Thymus (tissue), 11 donors: Measurements from ENCODE around the gene ZNF618. TPM values are rescaled to one million over a fixed set of nuclear protein-coding genes. Genes with fewer than 3 reads are reported as not detected.

Source experiments
- DNase-seq, 9 donors: peaks; one replicate each; pipeline ENCODE4 v3.0.0-alpha.2; 2013; ENCODE audit warnings: low spot score in 9 of 9, low read depth in 6 of 9, missing footprints in 1 of 9
- H3K27ac ChIP-seq, 2 donors: one replicate each; pipeline ENCODE4 v1.5.1; 2013; ENCODE audit warnings: control low read depth in 1 of 2, low read depth in 1 of 2, low read length in 1 of 2, mild to moderate bottlenecking in 1 of 2, moderate library complexity in 1 of 2
- H3K27me3 ChIP-seq, 2 donors: one replicate each; pipeline ENCODE4 v1.5.1; 2013; ENCODE audit warnings: low read length in 1 of 2; ENCODE audit not compliant: control insufficient read depth in 2 of 2, insufficient read depth in 1 of 2
- H3K36me3 ChIP-seq, 2 donors: one replicate each; pipeline ENCODE4 v1.5.1; 2013; ENCODE audit warnings: low read length in 1 of 2, mild to moderate bottlenecking in 1 of 2, moderate library complexity in 1 of 2; ENCODE audit not compliant: control insufficient read depth in 2 of 2, insufficient read depth in 2 of 2
- H3K4me1 ChIP-seq, 2 donors: one replicate each; pipeline ENCODE4 v1.5.1; 2013; ENCODE audit warnings: low read length in 2 of 2; ENCODE audit not compliant: control insufficient read depth in 2 of 2, insufficient read depth in 2 of 2
- H3K4me3 ChIP-seq, 2 donors: one replicate each; pipeline ENCODE4 v1.5.1; 2013; ENCODE audit warnings: low read length in 2 of 2, control low read depth in 1 of 2, mild to moderate bottlenecking in 1 of 2
- H3K9me3 ChIP-seq, 2 donors: one replicate each; pipeline ENCODE4 v1.5.1; 2013; ENCODE audit warnings: low read length in 1 of 2, mild to moderate bottlenecking in 1 of 2; ENCODE audit not compliant: control insufficient read depth in 2 of 2, insufficient read depth in 1 of 2
- WGBS: extraction: QIAGEN DNeasy Blood & Tissue Kit; methylation state at CpG from one replicate; pipeline ENCODE4 v1.1.7; 2013; 5-methylcytosine and 5-hydroxymethylcytosine counted together
- polyA plus RNA-seq: library from polyadenylated mRNA; stranded (reverse); fragments of 200-250 nt; gene quantifications from one replicate; pipeline ENCODE4 v1.2.3, GENCODE V29; 2013
- total RNA-seq: library from RNA; stranded (reverse); fragments of 120-200 nt; gene quantifications from one replicate; pipeline ENCODE4 v1.2.4, GENCODE V29; 2013
- donor health status: healthy.

Gene ZNF618
- total and polyA plus RNA-seq, 2 donors = 1.6 to 1.8 TPM

GRCh38 chr9:114075602-114076001, 199.5 kb downstream of the ZNF618 start:
- H3K4me1 ChIP-seq = no peaks in the 10 kb centered on the region
- DNase-seq = no peak

GRCh38 chr9:114076237-114077161, 200.4 kb downstream of the ZNF618 start:
- H3K9me3 ChIP-seq = no peaks in the 10 kb centered on the region
- H3K27ac ChIP-seq = no peak overlapping the region
- no peak for DNase-seq
- H3K36me3 ChIP-seq = no peaks in the 10 kb centered on the region
- H3K4me1 ChIP-seq = no peaks in the 10 kb centered on the region
- no peaks in the 10 kb centered on the region for H3K27me3 ChIP-seq
- no peak overlapping the region for H3K4me3 ChIP-seq
- 82% methylated on average over 14 of the region's 14 CpGs for WGBS

More at GRCh38 chr9:114075602-114076001, 199.5 kb downstream of the ZNF618 start:
- Histone ChIP-seq H3K27ac (no peak overlapping the region), H3K36me3 (no peaks in the 10 kb centered on the region), H3K4me3 (no peak overlapping the region), H3K27me3 (no peaks in the 10 kb centered on the region), H3K9me3 (no peaks in the 10 kb centered on the region)
- 76% methylated on average over 4 of the region's 4 CpGs for WGBS

- H3K4me1 ChIP-seq = no peaks in the 10 kb centered on the region
- H3K9me3 ChIP-seq = no peaks in the 10 kb centered on the region
- no peak for DNase-seq
- H3K27me3 ChIP-seq = no peaks in the 10 kb centered on the region
- H3K4me3 ChIP-seq = no peak overlapping the region
- H3K27ac ChIP-seq = no peak overlapping the region
- H3K36me3 ChIP-seq = no peaks in the 10 kb centered on the region
- WGBS = 67% methylated on average over 7 of the region's 7 CpGs
These were observed 201.2 kb downstream of the ZNF618 start for GRCh38 chr9:114077162-114077837.

GRCh38 chr9:114078021-114078780, 202.1 kb downstream of the ZNF618 start, which contains the start of gene AMBP:
Gene AMBP, minus strand, starts transcription at chr9:114078300. Its CDS starts 91 bp downstream, at chr9:114078209.
- H3K9me3 ChIP-seq = no peaks in the 10 kb centered on the region

GRCh38 chr9:114078781-114079156, 202.7 kb downstream of the ZNF618 start:
- DNase-seq = no peak
- 86% methylated on average over 7 of the region's 7 CpGs for WGBS

More at GRCh38 chr9:114078021-114078780, 202.1 kb downstream of the ZNF618 start, which contains the start of gene AMBP:
- H3K27me3 ChIP-seq = no peaks in the 10 kb centered on the region
- DNase-seq = no peak
- no peaks in the 10 kb centered on the region for H3K4me1 ChIP-seq
- no peaks in the 10 kb centered on the region for H3K36me3 ChIP-seq
- no peak within 1 kb of the TSS for H3K27ac ChIP-seq
- H3K4me3 ChIP-seq = no peak within 1 kb of the TSS
- 80% methylated on average over 16 of the region's 16 CpGs for WGBS

GRCh38 chr9:114080195-114080772, 204.2 kb downstream of the ZNF618 start:
- Histone ChIP-seq H3K9me3 (no peaks in the 10 kb centered on the region), H3K36me3 (no peaks in the 10 kb centered on the region), H3K27ac (no peak overlapping the region), H3K4me1 (no peaks in the 10 kb centered on the region), H3K4me3 (no peak overlapping the region), H3K27me3 (no peaks in the 10 kb centered on the region)
- WGBS = 93% methylated on average over 5 of the region's 5 CpGs
- no peak for DNase-seq

More at GRCh38 chr9:114078781-114079156, 202.7 kb downstream of the ZNF618 start:
- H3K4me3 ChIP-seq = no peak overlapping the region
- H3K36me3 ChIP-seq = no peaks in the 10 kb centered on the region
- H3K27ac ChIP-seq = no peak overlapping the region
- no peaks in the 10 kb centered on the region for H3K4me1 ChIP-seq
- no peaks in the 10 kb centered on the region for H3K27me3 ChIP-seq
- H3K9me3 ChIP-seq = no peaks in the 10 kb centered on the region

- Histone ChIP-seq H3K27me3 (no peaks in the 10 kb centered on the region), H3K36me3 (no peaks in the 10 kb centered on the region), H3K4me1 (no peaks in the 10 kb centered on the region), H3K4me3 (no peak overlapping the region), H3K9me3 (no peaks in the 10 kb centered on the region), H3K27ac (no peak overlapping the region)
- no peak for DNase-seq
- WGBS = 94% methylated on average over 7 of the region's 7 CpGs
These were observed 204.8 kb downstream of the ZNF618 start for GRCh38 chr9:114080773-114081440.

- Histone ChIP-seq H3K4me3 (no peak overlapping the region), H3K4me1 (no peaks in the 10 kb centered on the region), H3K27me3 (no peaks in the 10 kb centered on the region), H3K36me3 (no peaks in the 10 kb centered on the region), H3K9me3 (no peaks in the 10 kb centered on the region), H3K27ac (no peak overlapping the region)
- no peak for DNase-seq
- WGBS = 93% methylated on average over 6 of the region's 6 CpGs
These were observed 205.4 kb downstream of the ZNF618 start for GRCh38 chr9:114081441-114082016.
